Psoas muscle (tissue), 8 donors: ENCODE results near the gene ARHGAP15. TPM values are rescaled to one million over a fixed set of nuclear protein-coding genes. Genes with fewer than 3 reads are reported as not detected.
A peak's percentile ranks its signal among the peaks of the same experiment; 100 is the strongest.

Experiments used
- ATAC-seq, 4 donors: fragments of 200-7000 bp; cut with Tn5 transposase; one replicate each; pipeline ENCODE4 v1.9.1; 2020; ENCODE audit warnings: moderate library complexity in 3 of 4, mild to moderate bottlenecking in 2 of 4
- DNase-seq, 2 donors: peaks; one replicate each; pipeline ENCODE4 v3.0.0-alpha.2; 2020
- H3K27ac ChIP-seq: fragments of 200-600 bp; one replicate; pipeline ENCODE4 v1.8.0; 2022
- H3K27me3 ChIP-seq, 3 donors: fragments of 200-600 bp in 1 of 3; one replicate each; pipeline versions ENCODE4 v1.6.1 to v1.8.0; 2013 to 2022; ENCODE audit warnings: low read length in 2 of 3, mild to moderate bottlenecking in 2 of 3, moderate library complexity in 1 of 3; ENCODE audit not compliant: insufficient read depth in 3 of 3
- H3K36me3 ChIP-seq, 2 donors: fragments of 200-600 bp in 1 of 2; one replicate each; pipeline versions ENCODE4 v1.6.1 to v1.8.0; 2013 to 2022; ENCODE audit warnings: low read depth in 1 of 2, mild to moderate bottlenecking in 1 of 2, moderate library complexity in 1 of 2; ENCODE audit not compliant: insufficient read depth in 1 of 2
- H3K4me1 ChIP-seq: fragments of 200-600 bp; one replicate; pipeline ENCODE4 v1.8.0; 2022
- H3K4me3 ChIP-seq: fragments of 200-600 bp; one replicate; pipeline ENCODE4 v1.8.0; 2022; ENCODE audit warnings: mild to moderate bottlenecking
- H3K9me3 ChIP-seq: fragments of 200-600 bp; one replicate; pipeline ENCODE4 v1.8.0; 2022
- CTCF ChIP-seq: fragments of 200-600 bp; IDR thresholded peaks from one replicate; pipeline ENCODE4 v1.8.0; 2022; ENCODE audit warnings: antibody characterized with exemption
- WGBS, 3 donors: extraction: QIAGEN DNeasy Blood & Tissue Kit; methylation state at CpG; one replicate each; pipeline versions ENCODE4 v1.1.6 to v1.1.7; 2013; 5-methylcytosine and 5-hydroxymethylcytosine counted together
- intact Hi-C, 2 donors: fragments of 100-400 bp; cut with DNase I; formaldehyde crosslinking; loops; one replicate each; pipeline versions ENCODE4 v1.11.0 to v1.14.2; 2022
- polyA plus RNA-seq, 3 donors: library from polyadenylated mRNA; stranded (reverse); fragments of 200-250 nt; gene quantifications; one replicate each; pipeline ENCODE4 v1.2.3, GENCODE V29; 2013
- total RNA-seq, 4 donors: library from RNA; stranded (reverse); fragmentation: NEBNext Ultra II Directional in 2 of 4; extraction: Animal tissue kit (Norgen Biotek cat#: 25700) in 2 of 4; gene quantifications; one replicate each; pipeline versions ENCODE4 v1.2.1 to v1.2.4, GENCODE V29; 2021 to 2023
- donor health status: healthy with polysubstance abuse.
- donor health status: DM: no; HTN: no; CAD: no; lungs with moderate emphysema.
- donor health status: Bipolar disorder and iron deficiency.
- donor health status: healthy.
- donor health status: DM: yes; HTN: yes; CAD: no.
- donor health status: DM: no; HTN: no; CAD: no.
- donor health status: DM: no; HTN: no; CAD: no.
- donor health status: DM: yes; HTN: yes; CAD: no.

The ARHGAP15 gene
- total and polyA plus RNA-seq, 7 donors, result 0.49 to 3.1 (median 0.95) TPM

DNA sequence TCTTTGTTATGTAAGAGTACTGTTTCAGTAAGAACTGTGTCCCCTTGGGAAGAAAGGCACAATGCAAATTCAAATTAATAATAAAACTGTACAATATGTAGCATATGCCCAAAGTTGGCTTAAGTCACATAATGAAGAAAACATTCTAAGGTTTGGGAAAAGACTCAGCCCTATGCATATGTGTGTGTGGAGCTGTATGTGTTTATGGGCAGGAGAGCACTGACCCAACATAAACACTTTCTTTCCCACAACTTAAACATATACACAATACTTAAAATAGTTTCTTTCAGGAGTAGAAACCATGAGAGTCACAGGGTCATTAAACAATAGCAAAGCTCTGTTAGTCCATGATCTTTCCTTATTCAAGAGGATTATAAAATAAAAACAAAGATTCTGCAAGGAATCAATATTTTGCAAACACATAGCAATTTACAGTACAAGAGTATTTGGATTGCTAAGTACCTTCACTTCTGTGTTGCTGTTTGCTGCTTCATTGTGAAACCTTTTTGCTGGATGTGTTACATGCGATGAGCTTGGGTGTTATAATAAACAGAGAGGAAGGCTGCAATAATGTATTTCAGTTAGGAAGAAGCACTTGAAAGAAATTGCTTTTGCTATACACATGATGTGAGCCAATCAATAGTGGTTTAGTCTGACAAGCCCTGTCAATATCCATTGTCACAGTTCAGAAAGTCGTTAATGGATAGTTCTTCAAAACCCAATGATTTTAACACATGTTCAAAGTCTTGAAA is 347.3 kb downstream of the ARHGAP15 start:
- intact Hi-C loops, result no loop called here
- no peak for TF ChIP-seq CTCF
- ATAC-seq (no peak), DNase-seq (no peak)
- Histone ChIP-seq H3K27me3 (no peaks in the 10 kb centered on the region), H3K27ac (no peak overlapping the region), H3K4me1 (no peaks in the 10 kb centered on the region), H3K9me3 (no peaks in the 10 kb centered on the region), H3K4me3 (no peak overlapping the region), H3K36me3 (no peaks in the 10 kb centered on the region)
- WGBS, 3 donors, result 77 to 95% (median 85%) methylated on average over 2 of the region's 2 CpGs

- 85 to 90% (median 88%) methylated on average over 1 of the region's 1 CpG for WGBS, 3 donors
- no peak for DNase-seq
- peaks cover 4% of the 10 kb centered on the region for H3K4me1 ChIP-seq
- intact Hi-C loops, result no loop called here
- H3K4me3 ChIP-seq, result no peak overlapping the region
- H3K9me3 ChIP-seq, result no peaks in the 10 kb centered on the region
- no peak for ATAC-seq
- H3K27ac ChIP-seq, result no peak overlapping the region
- H3K36me3 ChIP-seq, result no peaks in the 10 kb centered on the region
- no peaks in the 10 kb centered on the region for H3K27me3 ChIP-seq
- TF ChIP-seq CTCF, result no peak
Observed at GRCh38 chr2:143477714-143478443, 348.7 kb downstream of the ARHGAP15 start.

- Histone ChIP-seq H3K4me3 (no peak overlapping the region), H3K9me3 (no peaks in the 10 kb centered on the region), H3K36me3 (no peaks in the 10 kb centered on the region), H3K27ac (peak overlapping the region; percentile 0), H3K4me1 (peaks cover 4% of the 10 kb centered on the region), H3K27me3 (no peaks in the 10 kb centered on the region)
- DNase-seq (no peak), ATAC-seq (no peak)
- intact Hi-C loops, result no loop called here
- 56 to 72% (median 60%) methylated on average over 2 of the region's 2 CpGs for WGBS, 3 donors
- no peak for TF ChIP-seq CTCF
Observed at GRCh38 chr2:143480086-143480485, 350.9 kb downstream of the ARHGAP15 start.

- no peak for DNase-seq
- Histone ChIP-seq H3K4me1 (peaks cover 4% of the 10 kb centered on the region), H3K9me3 (no peaks in the 10 kb centered on the region), H3K4me3 (no peak overlapping the region), H3K27me3 (no peaks in the 10 kb centered on the region), H3K27ac (peak overlapping the region; percentile 51), H3K36me3 (no peaks in the 10 kb centered on the region)
- 37 to 61% (median 38%) methylated on average over 2 of the region's 2 CpGs for WGBS, 3 donors
- intact Hi-C loops, result no loop called here
- ATAC-seq, result peak in 2 of 4 donors; percentile 8 to 41
- no peak for TF ChIP-seq CTCF
Observed at GRCh38 chr2:143480601-143481236, 351.5 kb downstream of the ARHGAP15 start.
